ENCODE results near the gene PDE4D. TPM values are rescaled to one million over a fixed set of nuclear protein-coding genes. Genes with fewer than 3 reads are reported as not detected.

PDE4D gene
- total RNA-seq, 1 donor from 2014 or later: 27.4 TPM

DNA sequence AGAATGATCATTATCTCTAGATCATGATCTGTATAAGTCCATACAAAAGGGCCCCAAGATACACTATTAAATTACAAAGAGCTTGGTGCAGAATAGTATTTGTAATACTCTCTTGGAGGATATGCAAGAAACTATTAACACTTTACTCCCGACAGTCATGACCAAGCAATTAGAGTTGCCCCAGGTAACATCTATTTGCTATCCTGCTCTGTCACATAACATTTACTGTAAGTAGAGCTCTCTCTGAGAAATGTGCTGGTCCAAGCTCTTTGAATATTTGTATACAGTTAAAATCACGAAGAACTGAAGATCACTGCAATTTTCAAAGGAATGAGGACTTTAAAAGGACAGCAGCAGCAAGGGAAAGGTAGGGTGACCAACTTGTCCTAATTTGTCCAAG, 757.0 kb downstream of the PDE4D start:
- DNase-seq (ENCODE audit: extremely low read depth, low read depth, low spot score): no peak

DNA sequence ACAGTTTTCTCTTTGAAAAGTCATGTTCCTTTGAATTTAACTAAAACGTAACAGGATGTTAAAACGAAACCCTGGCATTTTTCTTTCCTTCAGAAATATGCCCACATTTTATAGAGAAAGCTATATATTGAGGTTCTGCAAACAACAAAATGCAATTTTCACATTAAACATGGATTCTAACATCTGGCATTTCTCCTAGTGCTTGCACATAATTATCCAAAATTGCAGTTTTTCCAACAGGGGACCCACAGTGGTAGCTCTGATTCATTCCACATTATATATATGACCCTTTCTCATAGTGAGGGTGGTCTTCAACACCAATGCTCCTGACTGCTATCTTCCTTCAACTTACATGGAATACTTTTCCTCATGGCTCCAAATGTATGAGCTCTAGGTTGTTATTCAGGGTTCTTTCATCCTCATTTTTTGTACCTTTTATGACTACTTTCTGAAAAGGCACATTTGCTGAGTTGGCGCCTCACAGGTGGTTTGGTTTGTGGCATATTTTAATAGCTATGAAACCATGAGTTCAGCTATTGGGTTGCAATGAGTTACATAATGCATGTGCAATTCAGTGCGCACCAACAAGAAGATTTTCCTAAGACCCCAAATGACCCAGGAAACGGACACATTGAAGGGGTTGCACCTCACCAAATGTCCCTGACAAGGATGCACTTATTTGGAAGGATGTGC, 758.9 kb downstream of the PDE4D start:
- no peak for DNase-seq (ENCODE audit: extremely low read depth, low read depth, low spot score)

DNA sequence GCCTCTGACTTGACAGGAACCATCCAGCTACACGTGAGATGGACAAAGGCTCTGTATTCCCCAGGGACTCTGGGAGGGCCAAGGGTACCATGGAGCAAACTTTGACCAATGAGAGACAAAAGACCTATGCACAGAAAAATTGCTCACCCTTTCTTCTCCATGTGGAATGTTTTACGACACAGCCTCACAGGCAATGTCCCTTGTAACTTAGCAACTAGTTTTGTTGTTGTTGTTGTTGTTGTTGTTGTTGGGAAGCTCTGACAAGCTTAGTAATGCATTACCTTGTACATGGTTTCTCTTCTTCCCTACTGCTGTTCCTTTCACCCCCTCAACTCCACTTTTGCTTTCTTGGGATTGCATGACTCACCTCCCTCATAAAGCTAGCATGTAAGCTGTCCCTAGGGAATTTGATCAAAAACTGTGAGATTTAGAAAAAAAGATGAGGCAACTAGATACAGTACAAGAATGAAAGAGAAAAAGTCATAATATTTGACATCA, 759.7 kb downstream of the PDE4D start:
- DNase-seq (ENCODE audit: extremely low read depth, low read depth, low spot score): no peak

DNA sequence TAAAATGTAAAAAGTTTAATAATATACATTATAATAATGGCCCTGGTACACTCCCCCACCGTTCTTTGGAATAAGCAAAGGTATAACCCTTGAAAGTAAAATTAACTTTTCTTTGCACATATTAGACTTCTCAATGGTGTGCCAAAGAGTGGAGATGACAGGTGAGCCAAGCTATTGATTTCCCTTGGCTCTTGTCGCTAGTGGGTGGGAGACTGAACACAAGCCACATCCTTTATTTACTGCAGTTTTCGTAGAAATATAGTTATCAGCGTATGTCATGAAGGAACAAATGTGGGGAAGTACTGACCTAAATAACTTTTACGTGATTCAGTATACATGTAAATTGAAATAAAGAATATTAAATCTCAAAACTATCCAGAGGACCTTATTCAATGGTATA, 761.4 kb downstream of the PDE4D start:
- no peak for DNase-seq (ENCODE audit: extremely low read depth, low read depth, low spot score)

DNA sequence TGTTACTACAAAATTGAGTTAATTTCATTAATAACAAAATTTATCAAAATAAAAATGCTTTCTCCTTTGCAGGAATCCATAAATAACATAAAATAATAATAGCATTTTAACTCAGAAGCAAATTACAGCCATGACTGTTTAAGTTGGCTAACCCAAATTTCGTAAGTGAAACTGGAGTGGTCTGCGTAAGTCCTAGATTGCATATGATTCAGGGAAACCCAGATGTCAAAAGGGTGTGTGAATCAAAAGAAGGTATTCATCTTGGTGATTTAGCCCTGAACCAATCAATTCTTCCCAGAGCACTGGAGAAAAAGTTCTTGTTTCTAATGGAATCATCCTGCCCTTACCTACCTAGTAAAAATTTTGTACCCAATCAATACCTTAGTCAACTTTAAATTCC, 763.1 kb downstream of the PDE4D start:
- DNase-seq (ENCODE audit: extremely low read depth, low read depth, low spot score): no peak

DNA sequence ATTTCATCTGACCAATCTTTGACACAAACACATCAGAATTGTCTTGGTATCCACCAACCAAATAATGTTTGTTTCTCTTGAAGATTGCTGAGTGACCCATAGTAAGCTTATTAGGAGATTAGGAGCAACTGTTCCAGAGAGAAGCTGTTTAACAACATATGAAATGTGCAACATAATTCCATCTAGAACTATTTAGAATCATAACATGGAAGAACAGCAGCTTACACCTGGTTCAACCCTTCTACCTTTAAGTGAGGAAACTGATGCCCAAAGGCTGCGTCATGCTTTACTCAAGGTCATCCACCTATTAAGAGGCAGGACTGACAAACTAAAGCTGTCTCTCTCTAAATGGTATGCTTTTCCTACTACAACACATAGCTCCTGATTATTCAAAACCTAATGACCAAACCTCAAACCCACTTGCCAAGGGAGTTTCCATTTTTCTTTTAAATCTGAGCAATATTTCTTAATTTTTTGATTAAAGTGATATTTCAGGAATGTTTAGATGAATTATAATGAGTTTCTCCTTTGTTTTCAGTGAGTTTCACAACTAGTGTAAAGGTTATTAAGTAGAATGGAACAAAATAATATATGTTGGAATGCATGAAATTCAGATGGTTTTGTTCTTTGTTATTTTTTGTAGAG, 764.8 kb downstream of the PDE4D start:
- DNase-seq (ENCODE audit: extremely low read depth, low read depth, low spot score): no peak

DNA sequence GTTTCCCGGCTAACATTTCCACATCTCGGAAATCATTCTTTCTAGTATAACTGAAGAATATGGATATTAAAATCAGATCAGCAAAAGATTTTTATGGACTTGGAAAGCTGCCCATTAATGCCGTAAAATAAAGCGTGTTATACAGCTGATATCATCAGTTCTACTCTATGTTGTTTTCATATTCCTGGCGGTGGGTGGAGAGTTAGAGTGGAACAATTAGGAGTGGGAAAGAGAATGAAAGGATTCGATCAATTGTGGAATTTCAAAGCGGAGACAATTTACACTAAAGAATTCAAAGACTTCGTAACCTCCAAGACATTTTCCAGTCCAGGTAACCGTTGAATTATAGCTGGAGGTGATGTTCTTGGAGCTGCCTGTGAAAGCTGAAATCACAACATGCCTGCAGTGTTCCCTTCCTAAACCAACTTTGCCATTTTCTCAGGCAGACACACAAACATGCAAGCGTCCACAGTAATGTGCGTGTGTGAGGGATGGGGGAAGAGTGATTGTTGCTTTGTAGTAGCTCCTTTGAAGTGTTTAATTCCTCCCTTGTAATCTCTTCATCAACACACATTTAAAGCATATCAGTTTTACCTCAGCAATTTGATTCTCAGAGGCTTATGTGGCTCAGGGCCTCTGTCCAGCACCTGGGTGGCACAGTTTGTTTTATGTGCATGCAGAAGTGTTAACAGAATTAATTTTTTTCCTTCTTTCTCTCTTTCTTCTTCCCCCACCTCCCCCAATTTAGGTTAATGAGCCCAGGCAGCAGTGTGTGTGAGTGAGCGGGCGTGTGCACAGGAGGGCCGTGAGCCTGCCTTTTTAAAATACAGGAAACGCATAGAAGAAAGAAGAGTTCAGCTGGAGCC, 766.6 kb downstream of the PDE4D start:
- no peak for DNase-seq (ENCODE audit: extremely low read depth, low read depth, low spot score)

DNA sequence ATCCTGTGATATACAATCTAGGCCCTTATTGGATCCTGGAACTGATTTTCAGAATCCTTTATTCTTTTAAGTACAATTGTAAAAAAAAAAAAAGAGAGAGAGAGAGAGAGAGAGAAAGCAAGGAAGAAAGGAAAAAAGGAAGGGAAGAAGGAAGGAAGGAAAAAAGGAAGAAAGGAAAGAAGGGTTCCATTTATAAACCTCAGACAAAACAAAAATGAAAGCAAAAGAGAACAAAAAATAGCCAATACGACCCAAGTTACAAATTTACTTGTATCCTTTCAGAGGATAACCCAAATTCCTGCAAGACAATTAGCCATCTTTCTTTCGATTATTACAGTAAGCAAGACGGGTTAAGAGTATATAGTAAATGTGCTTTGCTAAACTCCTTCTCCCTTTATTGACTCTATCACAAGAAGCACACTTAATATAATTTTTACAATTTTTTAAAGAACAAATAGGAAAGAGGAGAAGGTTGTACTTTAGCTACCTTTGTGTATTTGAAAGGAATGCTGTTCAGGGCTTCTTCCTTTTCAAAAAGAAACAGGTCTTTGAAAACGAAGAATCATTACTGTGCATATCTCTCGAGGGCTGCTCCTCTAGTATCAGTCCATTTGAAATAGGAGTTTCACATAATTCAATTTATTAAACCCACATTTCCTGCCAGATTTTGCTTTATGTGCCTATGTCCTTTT, 767.4 kb downstream of the PDE4D start:
- no peak for DNase-seq (ENCODE audit: extremely low read depth, low read depth, low spot score)

DNA sequence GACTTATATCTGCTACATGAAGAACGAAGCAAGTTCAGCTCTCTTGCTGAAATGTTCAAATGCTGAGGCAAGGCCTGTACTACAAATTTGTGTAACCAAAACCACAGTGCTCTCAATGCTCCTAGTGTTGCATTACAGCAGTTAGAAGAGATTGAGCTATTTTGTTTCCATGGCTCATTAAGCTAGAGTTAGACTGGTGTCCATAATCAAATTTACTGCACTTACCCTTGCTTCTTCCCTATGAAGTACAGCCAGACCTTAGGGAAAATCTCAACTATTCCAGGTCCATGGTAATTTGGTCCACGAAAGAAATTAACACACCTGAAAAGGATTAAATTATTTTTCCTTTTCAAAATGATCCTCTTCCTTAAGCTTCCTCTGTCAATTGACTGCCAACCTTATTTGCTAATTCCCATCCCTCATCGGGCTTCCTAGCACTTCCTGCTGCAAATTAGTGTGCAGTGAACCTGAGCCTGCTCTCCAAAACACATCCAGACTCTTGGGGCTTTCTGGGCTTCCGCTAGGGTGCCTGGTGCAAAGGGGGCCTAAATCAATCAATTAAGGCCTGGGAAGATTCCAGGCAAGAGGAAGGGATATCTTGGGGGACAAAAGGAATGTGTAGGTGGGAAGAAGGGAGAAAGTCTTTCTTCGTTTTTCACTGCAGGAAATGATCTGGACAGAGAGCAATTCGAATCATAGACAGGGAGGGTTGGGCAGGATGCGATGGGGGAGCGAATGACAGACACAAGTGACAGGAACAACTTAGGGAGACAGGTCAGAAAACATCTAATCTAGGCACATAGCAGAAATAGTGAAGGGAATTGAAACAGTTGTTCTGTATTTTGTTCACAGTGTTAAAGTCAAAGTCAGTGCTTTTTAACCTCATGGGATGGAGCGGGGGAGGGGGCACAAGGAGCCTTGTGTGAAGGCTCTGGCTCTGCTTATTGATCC, 768.2 kb downstream of the PDE4D start:
- no peak for DNase-seq (ENCODE audit: extremely low read depth, low read depth, low spot score)

DNA sequence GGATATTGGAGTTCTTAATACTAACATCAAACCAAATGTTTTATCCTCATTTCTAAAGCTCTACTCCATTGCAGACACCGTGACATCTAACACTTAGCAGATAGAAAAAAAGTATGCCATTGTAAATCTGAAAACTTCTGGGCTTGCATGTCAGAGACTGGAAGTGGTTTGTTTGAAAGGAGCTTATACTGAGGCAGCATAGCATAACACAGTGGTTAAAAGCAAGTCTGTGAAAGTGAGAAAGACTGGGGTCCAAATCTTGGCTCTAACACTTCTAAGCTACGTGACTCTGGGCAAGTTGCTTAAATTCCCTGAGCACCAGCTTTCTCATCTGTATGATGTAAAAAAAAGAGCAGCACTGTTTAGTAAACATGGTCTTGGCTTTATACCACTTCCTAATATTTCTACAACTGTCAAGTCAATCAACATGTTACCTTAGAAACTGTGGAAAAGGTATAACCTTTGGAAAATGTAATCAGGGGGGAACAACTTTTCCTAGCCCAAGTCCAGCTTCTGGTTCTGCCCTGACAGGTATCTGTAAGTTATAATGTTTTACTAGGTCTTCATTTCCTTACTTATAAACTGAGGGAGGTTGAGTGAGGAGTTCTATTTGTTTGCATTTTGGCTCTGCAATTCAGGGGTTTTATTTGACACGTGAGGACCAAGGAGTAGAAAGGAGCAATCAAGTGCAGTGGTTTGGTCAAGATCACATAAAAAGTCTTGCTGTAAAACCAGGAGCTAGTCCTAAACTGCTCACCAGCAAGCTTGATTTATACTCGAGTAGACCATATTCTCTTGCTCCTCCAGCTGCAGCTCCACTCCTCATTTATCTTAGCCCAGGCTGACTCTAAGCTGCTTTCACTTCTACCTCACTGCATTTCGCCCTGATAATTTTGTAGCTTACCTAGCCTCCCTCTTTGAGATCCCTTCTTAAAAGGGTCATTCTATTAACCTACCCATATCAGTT, 769.6 kb downstream of the PDE4D start:
- DNase-seq (ENCODE audit: extremely low read depth, low read depth, low spot score): no peak

DNA sequence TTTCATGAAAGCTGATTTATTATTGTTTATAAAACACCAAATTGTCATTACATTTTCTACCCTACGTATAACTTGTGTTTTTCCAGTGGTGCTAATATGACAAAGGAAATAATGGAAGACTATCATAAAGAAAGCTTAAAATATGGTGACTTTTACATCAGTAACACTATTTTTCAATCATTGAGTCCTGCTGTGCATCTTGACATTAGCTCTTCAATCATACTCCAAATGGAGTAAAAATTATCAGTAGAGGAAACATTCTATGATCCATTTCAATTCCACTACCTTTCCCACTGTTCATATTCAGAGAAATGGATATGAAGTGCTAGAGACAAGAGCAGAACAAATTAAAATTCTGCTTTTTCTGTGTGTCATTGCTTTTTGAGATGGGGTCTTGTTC, 774.0 kb downstream of the PDE4D start:
- DNase-seq (ENCODE audit: extremely low read depth, low read depth, low spot score): no peak

DNA sequence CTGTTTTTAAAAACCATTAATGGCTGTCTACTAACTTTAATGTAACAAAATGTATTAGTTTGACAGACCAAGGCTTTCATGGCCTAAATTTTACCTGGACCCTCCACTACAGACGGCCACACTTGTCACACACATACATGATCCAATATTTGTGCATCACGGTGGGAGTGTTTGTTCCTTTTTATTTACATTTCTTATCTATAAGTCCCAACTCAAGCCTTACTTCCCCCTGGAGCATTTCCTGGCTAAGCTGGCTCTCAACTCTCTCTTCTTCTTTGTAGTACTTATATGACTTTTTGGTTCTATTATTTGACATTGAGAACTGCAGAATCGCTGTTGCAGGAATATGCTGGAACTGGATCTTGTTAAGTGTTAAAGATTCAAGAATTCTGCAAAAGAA, 776.2 kb downstream of the PDE4D start:
- DNase-seq (ENCODE audit: extremely low read depth, low read depth, low spot score): no peak

DNA sequence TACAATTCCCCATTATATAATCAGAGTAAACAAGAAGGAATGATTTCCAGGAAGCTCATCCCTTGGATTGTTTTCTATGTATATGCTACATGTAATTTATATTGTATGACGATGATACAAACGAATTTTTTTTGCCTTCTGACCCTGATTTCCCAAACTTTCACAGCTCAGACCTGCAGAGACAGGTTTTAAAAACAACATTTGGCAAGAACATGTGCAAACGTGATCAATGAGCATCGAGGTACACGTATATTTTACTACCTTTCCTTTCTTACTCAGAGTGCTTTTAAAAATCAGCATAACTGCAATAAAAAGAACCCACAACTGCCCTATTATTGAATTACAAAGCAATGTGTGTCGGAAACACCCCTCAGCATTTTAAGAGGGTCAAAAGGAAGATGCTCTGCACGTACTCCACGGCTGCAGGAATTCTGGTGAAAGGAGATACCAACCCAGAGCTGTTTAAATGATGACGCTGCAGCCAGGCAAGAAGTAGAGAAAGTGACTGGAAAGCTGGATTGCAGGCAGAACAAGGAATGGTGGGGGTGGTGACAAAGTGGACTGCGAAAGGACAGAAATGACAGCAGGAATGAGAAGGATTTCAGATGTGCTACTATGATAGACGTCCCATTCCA, 777.2 kb downstream of the PDE4D start:
- DNase-seq (ENCODE audit: extremely low read depth, low read depth, low spot score): no peak

DNA sequence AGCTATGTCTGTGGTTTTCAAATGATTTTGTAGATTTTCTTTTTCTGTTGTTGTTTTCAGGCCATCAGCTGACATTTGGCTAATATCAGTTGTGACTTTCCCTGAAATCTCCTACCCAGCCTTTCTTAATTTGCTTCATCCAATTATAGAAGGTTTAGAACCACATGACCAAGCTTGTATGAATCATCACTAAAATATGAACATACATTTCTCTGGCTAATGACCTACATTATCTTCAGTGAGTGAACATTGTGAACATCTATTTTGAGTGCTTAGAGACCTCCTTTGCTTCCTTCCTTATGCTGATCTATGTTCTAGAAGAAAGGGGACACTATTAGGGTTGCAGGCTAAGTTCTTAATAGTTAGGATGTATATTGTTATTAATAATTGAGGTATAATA, 778.2 kb downstream of the PDE4D start:
- no peak for DNase-seq (ENCODE audit: extremely low read depth, low read depth, low spot score)

DNA sequence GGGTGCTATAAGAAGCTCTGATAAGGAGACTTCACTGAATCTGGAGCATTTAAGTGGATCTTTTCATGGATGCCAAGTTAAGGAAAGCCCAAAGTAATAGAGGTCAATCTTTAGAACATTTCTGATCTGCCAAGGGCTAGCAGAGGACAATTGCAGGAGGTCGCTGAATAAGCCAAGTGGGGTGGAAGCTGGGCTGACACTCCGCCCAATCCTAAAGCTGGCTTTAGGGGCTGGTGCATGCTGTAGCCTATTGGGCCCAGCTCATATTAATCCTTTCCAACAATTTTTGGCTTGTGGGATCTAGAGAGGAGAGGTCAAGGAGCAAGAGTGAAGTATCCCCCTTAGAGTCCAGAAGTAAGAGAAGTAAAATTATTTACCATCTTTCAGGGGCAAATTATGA, 784.1 kb downstream of the PDE4D start:
- DNase-seq (ENCODE audit: extremely low read depth, low read depth, low spot score): no peak

DNA sequence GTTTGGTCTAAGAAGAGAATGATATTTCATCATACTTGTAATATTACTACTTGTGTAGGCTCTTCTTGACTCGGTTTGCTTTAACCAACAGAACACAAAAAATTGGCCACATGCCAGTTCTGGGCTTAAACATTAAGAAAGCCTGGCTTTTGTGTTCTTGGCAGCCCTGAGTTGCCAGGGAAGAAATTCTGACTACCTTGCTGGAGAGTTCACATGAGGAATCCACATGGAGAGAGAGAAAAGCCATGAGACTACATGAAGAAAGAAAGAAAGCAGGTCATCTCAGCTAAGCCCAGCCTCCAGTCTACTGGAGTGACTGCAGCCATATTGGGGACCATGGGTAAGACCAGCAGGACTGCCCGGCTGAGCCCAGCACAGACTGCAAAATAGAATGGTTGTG, 785.8 kb downstream of the PDE4D start:
- no peak for DNase-seq (ENCODE audit: extremely low read depth, low read depth, low spot score)

DNA sequence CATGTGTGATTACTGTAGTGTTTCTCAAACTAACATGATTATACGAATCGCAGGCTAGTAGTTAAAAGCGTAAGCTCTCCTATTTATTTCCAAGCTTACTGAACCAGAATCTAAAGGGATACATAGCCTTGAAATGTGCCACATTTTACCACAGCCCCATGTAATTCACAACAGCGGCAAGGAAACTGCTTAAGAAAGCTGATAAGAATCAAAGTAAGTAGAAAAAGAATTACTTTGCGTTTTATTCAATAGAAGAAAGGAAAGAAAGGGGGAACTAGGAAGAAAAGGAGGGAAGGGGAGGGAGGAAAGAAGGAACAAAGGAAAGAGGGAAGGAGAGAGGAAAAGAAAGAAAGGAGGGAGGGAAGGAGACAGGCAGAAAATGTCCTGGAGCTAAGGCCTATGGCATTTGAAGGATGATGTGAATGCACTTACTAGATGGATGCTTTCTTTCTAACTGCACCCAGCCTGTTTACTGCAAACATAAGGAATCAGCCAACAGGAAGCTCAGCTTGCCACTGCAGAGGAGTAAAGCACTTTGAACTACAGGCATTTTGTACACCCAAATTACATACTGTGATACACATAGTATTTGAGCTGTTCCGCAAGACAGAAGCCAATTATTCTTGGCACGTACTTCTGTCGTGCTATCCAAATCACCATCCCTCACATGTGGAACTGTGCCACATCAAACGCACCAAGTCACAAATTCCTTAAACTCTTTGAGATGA, 789.0 kb downstream of the PDE4D start:
- DNase-seq (ENCODE audit: extremely low read depth, low read depth, low spot score): no peak

DNA sequence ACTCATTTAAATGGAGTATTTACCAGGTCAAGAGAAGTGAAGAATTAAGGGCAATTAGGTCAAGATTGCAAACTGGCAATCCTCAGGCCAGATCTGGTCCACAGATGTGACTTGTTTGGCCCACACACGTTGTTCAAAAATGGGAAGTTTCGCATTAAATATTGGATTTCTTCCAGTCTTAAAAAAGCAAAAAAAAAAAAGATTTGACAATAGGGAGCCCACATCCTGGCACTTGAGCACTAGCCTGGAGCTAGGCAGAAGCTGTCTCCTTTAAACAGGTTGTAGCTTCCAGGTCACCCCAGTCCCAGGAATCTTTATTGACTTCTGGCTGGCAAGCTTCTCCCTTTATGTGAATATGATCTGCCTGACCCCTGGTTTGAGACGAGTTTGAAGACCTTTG, 790.2 kb downstream of the PDE4D start:
- no peak for DNase-seq (ENCODE audit: extremely low read depth, low read depth, low spot score)
